ENCODE data around the gene IL18R1.

The IL18R1 gene

GRCh38 chr2:102396012-102396411 is 40.4 kb downstream of the IL18R1 start:
- peaks cover 3% of the 10 kb centered on the region for H3K27me3 Mint-ChIP-seq (ENCODE audit: low read depth)
- H3K36me3 Mint-ChIP-seq (ENCODE audit: low read depth): no peaks in the 10 kb centered on the region
- TF ChIP-seq CTCF (IDR thresholded peaks at IDR 0.05; ENCODE audit: unreplicated experiment in 3 of 3): no peak
- H3K27ac Mint-ChIP-seq: no peak overlapping the region
- no peaks in the 10 kb centered on the region for H3K9me3 Mint-ChIP-seq
- H3K4me1 Mint-ChIP-seq: no peaks in the 10 kb centered on the region
- no peak overlapping the region for H3K4me3 Mint-ChIP-seq

GRCh38 chr2:102397209-102397608 is 41.6 kb downstream of the IL18R1 start:
- Mint-ChIP-seq H3K9me3 (no peaks in the 10 kb centered on the region), H3K4me1 (no peaks in the 10 kb centered on the region), H3K36me3 (ENCODE audit: low read depth) (no peaks in the 10 kb centered on the region), H3K27me3 (ENCODE audit: low read depth) (peaks cover 3% of the 10 kb centered on the region), H3K4me3 (no peak overlapping the region), H3K27ac (no peak overlapping the region)
- no peak for TF ChIP-seq CTCF (IDR thresholded peaks at IDR 0.05; ENCODE audit: unreplicated experiment in 3 of 3)

GRCh38 chr2:102399499-102400141 is 44.0 kb downstream of the IL18R1 start:
- Mint-ChIP-seq H3K4me3 (no peak overlapping the region), H3K4me1 (no peaks in the 10 kb centered on the region), H3K36me3 (ENCODE audit: low read depth) (no peaks in the 10 kb centered on the region), H3K27me3 (ENCODE audit: low read depth) (peaks cover 3% of the 10 kb centered on the region), H3K9me3 (no peaks in the 10 kb centered on the region), H3K27ac (no peak overlapping the region)
- TF ChIP-seq CTCF (IDR thresholded peaks at IDR 0.05; ENCODE audit: unreplicated experiment in 3 of 3): no peak

- no peaks in the 10 kb centered on the region for H3K9me3 Mint-ChIP-seq
Measured at GRCh38 chr2:102401456-102401855, 45.9 kb downstream of the IL18R1 start.

GRCh38 chr2:102401865-102402264 is 46.3 kb downstream of the IL18R1 start:
- Mint-ChIP-seq H3K27ac (no peak overlapping the region), H3K4me1 (no peaks in the 10 kb centered on the region), H3K27me3 (ENCODE audit: low read depth) (peaks cover 3% of the 10 kb centered on the region), H3K9me3 (no peaks in the 10 kb centered on the region), H3K36me3 (ENCODE audit: low read depth) (no peaks in the 10 kb centered on the region), H3K4me3 (no peak overlapping the region)
- no peak for TF ChIP-seq CTCF (IDR thresholded peaks at IDR 0.05; ENCODE audit: unreplicated experiment in 3 of 3)

More at GRCh38 chr2:102401456-102401855, 45.9 kb downstream of the IL18R1 start:
- Mint-ChIP-seq H3K4me1 (no peaks in the 10 kb centered on the region), H3K27me3 (ENCODE audit: low read depth) (peaks cover 3% of the 10 kb centered on the region), H3K27ac (no peak overlapping the region), H3K36me3 (ENCODE audit: low read depth) (no peaks in the 10 kb centered on the region), H3K4me3 (no peak overlapping the region)
- no peak for TF ChIP-seq CTCF (IDR thresholded peaks at IDR 0.05; ENCODE audit: unreplicated experiment in 3 of 3)

- Mint-ChIP-seq H3K27me3 (ENCODE audit: low read depth) (no peaks in the 10 kb centered on the region), H3K27ac (no peak overlapping the region), H3K9me3 (peaks cover 9% of the 10 kb centered on the region), H3K4me1 (no peaks in the 10 kb centered on the region), H3K36me3 (ENCODE audit: low read depth) (no peaks in the 10 kb centered on the region), H3K4me3 (no peak overlapping the region)
- no peak for TF ChIP-seq CTCF (IDR thresholded peaks at IDR 0.05; ENCODE audit: unreplicated experiment in 3 of 3)
Measured at GRCh38 chr2:102410952-102411351, 55.4 kb downstream of the IL18R1 start.
